ENCODE results near the gene KLF6. TPM values are rescaled to one million over a fixed set of nuclear protein-coding genes. Genes with fewer than 3 reads are reported as not detected.

KLF6 gene
- total RNA-seq, 1 donor from 2014 or later = 142 TPM

DNA sequence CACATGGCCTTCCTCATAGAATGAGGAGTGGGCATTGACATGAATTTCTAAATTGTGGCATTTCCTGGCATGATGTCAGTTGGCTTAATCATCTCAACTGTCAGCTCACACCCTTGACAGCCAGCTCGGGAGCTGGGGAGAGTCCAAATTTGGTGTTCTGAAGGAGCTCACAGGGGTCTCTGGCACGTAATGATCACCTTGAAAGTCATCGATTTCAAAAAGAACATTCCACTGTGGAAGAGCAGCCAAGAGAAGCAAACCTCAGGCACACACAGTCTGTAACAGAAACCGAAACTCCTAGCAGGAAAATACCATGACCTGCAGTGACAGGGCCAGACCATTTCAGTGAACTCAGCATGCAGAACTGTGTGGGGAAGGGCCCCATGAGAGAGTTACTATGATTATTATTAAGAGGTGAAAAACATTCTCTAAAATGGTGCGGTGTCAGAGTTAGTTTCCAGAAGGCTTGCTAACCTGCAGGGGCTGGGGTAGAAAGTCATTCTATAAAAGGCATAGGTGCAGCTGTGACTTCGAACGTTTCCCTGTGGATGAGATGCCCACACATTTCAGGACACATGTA is 26.4 kb upstream of the KLF6 start:
- DNase-seq (ENCODE audit: low read depth, low spot score) = no peak

DNA sequence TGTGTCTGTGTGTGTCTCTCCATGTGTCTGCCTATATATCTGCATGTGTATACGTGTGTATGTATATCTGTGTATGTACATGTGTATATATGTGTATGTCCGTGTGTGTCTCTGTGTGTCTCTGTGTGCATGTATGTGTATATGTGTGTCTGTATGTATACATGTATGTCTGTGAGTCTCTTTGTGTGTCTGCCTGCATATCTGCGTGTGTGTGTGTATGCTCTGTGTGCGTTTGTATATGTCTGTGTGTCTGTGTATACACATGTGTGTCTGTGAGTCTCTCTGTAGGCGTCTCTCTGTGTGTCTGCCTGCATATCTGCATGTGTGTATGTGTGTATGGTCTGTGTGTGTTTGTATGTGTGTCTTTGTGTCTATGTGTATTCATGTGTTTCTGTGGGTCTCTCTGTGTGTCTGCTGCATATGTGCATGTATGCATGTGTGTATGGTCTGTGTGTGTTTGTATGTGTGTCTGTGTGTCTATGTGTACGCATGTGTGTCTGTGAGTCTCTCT is 23.7 kb upstream of the KLF6 start:
- DNase-seq (ENCODE audit: low read depth, low spot score) = no peak

DNA sequence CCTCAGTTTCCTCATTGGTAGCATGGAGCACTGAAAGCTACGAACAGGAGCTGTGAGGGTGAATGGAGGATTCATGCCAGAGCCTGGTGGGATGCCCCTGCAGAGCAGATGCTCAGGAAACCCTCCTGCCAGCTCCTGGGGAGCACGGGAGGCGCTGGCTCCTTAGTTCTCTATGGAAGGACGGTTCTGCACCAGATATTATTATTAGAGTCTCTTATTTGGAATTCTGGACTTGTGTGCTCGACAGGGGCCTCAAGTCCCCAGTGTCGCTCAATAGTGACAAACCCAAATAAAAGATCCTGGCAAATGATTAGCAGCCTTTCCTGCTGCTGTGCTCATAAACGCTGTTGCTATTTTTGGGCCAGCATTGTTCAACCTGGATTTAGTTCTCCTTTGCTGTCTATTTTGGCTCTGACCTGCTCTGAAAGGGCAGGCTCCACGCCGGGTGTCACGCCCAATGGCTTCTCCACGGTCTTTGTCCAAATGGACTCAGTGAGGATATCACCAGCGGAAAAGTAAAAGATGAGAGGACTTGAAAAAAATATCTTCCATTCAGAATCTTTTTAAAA is 23.0 kb upstream of the KLF6 start:
- DNase-seq (ENCODE audit: low read depth, low spot score) = no peak

DNA sequence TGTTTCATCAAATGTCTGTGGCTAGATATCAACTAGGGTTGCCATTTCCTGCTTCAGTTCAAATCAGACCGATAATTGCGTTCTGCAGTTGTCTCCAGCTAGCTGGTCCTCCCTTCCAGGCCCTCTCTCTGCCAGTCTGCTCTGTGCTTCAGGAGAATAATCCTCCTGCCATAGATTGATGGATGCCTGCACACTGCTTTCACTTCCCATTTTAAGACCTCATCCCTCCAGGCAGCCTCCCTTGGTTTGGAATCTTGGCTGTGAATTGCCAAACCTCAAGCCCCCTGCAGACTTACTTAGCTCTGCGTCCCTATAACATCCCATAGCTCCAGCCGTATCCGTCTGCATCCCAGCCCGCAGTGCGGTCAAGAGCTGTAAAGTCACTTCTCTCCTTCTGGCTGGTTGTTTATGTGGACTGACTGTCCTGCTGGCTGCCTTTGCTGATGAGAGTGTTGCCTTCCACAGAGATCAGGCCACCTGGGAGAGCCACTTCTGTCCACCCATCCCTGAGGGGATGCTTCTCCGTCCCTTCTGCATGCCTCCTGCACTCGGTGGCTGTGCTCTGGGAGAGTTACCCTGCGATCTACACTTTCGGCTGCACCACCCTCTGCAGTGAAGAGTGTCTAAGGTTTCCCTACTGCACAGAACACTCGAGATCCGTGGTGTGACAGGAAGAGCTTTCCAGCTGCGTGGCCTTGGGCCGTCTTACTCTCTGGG is 22.4 kb upstream of the KLF6 start:
- DNase-seq (ENCODE audit: low read depth, low spot score) = no peak

DNA sequence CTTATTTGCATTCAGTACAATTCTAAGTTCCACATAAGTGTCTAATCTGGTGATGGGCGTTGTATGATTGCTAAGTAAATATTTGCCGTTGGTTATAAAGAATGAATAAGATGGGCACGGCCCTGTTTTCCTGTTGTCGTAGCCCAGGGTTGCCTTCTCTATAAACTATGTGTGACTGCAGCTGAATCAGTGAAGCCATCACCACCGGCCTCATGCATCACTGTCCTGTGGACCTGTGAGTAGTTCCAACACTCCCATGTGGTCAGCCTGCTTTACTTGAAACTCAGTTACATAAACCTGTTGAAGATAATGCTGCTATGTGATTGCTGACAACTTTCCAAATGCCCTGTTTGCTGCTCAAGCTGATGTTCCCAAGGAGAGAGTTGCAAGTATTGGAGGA is 21.6 kb upstream of the KLF6 start:
- DNase-seq (ENCODE audit: low read depth, low spot score) = peak; percentile 83

DNA sequence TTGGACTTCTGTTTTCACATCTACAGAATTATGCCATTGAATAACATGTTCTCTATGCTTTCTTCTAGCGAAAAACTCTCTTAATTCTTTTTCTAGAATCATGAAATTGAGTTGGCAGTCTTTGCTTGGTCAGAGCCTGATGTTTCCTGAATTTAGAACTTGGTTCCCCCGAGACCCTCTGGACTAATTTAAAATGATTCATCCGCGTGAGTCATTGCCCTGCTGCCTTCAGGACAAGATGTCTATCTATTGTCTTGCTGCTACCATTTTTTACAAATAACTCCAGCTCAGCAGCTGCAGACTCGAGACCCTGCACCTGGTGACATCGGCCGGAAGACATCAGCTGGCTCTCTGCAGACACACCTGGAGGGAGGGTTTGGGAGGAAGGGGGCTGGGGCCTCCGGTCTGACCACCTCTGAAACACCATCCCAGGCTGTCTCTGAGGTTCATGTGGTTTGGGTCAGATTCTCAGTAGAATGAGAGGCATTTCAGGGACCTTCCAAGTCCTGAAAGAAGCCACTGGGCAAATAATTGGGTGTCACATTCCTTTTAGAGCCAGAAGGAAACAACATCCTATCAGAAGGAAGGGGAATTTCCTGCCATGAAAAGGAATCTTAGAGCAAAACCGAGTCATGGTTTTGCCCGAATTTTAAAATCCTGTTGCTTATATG is 20.9 kb upstream of the KLF6 start:
- peak; percentile 81 for DNase-seq (ENCODE audit: low read depth, low spot score)

DNA sequence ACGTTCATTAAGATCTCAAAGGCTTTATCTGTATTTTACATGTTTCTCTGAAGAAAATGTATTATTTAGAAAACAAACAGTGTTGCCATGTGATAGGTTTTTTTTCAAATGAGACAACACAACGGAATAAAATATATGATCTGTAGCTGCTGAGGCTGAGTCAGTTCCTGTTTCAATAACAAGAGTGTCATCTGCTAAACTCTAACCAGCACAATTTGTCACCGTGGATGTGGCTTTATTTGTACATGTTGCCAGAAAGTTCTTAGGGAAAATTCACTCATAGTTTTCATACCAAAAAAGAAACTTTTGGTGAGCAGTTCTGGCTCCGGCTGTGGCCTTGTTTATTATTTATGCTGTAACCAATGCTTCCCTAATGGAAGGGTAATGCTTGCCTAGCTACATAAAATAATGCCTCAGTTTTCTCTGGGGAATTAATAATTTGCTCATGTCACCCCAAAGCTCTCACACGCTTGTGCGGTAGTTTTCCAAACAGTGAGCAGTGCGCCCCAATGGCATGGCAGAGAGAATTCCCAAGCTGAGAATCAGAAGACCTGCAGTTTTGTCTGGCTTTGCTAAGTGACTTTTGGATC is 20.3 kb upstream of the KLF6 start:
- peak; percentile 92 for DNase-seq (ENCODE audit: low read depth, low spot score)

DNA sequence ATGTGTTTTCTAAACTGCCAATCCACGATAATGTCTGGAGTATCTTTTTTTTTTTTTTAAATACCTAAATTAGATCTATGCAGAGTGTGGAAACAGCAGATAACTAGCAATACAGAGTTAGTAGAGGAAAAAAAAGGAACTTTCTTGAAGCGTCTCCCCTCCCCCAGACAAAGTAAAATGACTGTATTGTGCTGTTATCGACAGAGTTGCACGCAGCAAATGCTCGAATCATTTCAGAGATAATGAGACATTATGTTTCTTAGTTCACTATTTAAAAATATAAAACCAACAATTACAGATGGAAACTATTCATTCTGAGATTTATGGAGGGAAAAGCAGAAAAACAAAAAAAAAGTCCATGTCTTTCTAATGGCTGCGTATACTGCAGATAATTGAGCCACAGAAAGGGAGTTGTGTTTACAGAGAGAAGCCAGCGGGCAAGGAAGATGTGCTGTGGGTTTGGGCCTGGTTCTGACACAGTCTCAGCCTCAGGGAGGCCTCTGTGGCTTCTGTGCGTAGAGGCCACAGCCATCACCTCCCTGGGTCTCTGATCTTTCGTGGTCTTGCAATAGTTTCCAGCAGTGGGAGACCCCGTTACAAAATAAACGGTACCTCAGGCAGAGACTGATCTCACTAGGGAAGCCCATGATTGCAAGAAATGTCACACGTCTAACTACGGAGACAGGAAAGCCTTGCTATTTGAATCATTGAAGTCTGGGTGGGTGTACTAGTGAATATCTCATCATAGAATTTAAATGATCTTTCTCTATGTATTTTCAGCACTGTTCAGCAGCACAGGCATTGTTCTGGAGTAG is 19.1 kb upstream of the KLF6 start:
- DNase-seq (ENCODE audit: low read depth, low spot score) = no peak

DNA sequence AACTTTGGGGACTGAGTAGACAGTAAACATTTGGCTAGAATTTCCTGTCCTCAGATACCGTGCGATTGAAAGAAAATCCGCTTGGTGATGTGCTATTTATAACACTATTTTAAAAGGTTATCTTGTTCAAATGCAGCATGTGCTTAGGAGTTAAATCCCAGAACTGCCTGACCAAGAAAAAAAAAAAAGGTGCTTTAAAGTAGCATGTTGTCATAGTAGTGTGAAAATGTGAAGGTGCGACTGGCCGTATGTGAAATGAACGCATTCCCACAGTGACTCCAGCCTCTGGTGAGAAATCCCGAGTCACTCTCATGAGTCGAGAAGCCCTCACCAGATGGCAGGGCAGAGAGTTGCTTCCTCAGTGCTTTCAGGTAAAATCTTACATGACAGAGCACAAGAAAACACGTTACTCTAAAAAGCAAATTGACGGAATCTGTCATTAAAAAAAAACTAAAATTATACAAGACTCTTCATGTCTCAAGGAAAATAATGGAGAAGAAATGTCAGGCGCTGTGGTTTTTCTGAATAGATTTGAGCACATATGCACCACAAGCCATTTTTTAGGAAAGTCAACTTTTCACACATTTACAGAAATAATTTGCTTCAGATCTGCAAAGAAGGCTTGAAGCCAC is 18.4 kb upstream of the KLF6 start:
- DNase-seq (ENCODE audit: low read depth, low spot score) = no peak

DNA sequence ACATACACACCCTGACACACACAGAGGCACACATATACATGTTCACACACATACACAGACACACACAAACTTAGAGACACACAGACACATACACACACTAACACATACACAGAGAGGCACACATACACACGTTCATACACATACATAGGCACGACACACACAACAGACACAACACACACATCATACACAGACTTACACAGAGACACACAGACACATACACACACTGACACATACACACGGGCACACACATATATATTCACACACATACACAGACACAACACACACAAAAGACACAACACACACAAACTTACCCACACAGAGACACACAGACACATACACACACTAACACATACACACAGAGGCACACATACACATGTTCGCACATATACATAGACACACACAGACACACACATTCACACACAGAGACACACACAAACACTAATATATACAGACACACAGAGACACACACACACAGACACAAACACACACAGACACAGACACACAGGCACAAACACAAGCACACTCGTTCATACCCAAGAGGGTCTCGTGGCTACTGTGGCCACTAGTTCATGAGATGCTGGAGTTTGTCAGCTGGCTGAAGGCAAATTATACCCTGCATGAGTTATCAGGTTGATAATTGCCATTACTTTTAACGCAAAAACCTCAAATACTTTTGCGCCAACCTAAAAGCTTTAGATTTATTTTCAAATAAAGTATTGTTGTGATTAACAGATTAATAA is 17.7 kb upstream of the KLF6 start:
- DNase-seq (ENCODE audit: low read depth, low spot score) = no peak

DNA sequence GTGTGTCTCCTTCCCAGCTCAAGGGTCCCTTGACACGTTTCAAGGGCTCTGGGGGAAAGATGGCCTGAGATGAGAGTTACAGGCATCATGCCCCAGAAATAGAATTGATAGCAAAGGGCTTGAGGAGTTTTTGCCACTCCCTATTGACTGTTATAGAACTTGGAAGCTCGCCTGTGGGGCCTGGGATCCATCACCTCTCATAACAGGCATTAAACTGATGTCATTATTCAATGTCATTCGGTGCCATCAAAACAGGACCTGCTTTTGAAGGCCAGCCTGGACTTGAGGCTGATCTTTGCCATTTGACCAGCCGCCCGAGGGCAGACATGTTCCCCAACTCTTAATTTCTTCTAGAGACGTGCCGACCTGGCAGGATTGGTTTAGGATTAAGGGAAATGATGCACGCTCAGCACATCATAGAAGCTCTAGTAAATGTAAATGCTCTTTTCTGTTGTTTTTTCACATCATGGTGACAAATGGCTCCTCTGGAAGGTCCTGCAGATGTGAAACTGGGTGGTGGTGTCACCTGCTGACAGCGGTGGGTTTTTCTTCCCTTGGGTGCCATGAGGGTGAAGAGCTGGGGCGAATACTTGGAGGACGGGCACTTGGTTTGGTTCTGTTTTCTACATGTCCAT is 16.7 kb upstream of the KLF6 start:
- DNase-seq (ENCODE audit: low read depth, low spot score) = no peak

DNA sequence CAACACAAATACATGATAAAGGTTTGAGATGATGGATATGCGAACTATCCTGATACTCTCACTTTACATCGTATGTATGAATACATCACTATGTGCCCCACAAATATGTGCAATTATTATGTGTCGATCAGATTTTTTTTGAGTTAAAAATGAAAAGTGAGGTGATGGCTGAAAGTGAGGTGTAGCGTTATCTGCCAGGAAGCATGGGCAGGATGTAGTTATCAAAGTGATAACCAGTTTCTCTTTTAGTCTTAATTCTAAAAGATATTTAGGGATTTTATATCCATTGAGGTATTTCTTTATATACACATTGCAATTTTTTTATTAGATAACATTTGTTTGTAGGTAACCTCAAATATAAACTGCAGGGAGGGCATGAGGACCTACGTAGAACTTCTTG is 15.6 kb upstream of the KLF6 start:
- no peak for DNase-seq (ENCODE audit: low read depth, low spot score)

DNA sequence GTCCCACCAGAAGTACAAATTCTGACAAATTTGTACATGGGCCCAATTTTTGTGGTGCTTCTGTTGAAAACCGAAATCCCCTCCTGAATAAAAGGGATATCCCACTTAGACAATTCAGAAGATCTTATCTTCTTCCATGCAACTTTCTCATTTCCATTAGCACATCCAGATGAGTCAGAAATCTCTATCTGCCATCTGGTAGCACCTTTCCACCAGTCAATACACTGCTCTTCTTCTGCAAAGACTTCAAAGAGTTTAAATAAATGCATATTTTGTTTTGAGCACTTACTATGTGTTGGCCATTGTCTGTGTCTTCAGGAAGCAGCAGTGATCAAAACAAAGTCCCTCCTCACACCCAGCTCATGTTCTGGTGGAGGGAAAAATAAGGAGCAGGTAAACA is 12.7 kb upstream of the KLF6 start:
- DNase-seq (ENCODE audit: low read depth, low spot score) = no peak

DNA sequence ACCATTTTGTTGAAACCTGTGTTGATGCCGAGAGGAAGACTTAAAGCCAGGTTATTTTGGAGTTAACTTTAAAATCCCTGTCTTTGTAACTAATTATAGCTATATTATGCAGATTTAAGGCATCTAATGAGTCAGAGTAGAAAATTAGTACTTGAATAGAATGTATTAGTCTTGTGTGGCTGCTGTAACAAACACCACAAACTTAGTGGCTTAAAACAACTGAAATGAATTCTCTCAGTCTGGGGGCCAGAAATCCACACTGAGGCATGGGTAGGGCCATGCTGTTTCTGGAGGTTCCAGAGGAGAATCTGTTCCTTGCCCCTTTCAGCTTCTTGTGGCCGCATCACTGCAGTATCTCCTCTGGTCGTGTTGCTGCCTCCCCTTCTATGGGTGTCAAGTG is 8.5 kb upstream of the KLF6 start:
- no peak for DNase-seq (ENCODE audit: low read depth, low spot score)

DNA sequence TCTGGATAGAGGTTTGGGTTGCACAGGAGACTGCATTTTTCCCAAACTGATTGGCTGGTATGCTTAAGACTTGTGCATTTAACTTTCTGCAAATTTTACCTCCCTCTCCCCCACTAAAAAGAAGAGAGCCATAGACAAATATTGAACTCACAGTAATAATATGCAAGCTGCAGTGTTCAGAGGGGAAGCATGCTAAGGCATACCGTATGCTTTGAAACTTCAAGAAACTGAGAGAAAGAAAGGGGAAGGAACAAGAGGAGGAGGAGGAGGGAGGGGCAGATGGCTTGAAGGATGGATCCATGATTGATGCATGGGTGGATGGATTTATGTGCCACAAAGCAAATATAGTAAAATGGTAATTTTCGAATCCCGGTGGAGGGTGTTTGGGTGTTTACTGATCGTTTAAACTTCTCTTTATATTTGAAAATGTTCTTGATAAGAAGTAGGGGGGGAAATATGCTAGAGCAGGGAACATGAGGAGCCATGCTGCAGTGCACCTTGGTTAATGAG is 7.8 kb upstream of the KLF6 start:
- no peak for DNase-seq (ENCODE audit: low read depth, low spot score)

DNA sequence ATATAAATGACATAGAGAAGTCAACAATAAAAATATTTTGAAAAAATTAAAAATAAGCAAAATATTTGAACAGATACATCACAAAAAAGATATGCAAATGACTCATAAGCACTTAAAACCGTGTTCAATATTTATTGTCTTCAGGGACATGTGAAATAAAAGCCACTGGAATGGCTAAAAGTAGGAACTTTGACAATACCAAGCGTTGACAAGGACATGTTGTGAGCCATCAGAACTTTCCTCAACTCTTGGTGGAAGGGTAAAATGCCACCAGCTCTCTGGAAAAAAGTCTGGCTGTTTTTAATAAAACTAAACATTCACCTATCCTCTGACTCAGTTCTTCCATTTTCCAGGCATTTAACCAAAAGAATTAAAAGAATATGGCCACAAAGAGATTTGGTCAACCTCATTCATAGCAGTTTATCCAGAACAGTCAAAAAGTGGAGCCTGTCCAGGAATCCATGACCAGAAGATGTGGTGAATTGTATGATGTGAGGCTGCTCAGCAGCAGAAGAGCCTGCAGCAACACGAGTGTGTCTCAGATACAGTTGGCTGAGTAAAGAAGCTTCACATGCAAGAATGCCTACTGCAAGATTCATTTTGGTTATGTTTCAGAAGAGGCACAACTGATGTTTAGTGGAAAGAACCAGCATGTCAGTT is 7.1 kb upstream of the KLF6 start:
- DNase-seq (ENCODE audit: low read depth, low spot score) = no peak

DNA sequence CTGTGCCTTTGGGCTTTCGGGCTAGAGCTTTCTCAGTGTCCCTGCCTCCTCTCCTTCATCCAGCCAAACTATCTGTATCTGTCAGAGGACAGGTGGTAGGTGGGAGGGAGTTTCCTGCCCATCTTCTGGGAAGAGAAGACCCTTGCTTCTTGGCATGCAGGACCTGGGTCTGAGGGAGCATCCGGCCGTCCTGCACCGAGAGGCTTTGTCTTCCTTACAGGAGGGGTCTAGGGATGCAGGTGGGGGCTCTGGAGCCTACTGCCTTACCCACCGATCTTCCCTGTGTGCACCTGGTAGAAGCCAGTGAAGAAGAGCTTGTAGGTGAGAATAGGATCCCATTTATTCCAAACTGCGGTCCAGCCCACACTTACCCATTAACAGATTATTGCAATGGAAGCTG is 5.8 kb upstream of the KLF6 start:
- DNase-seq (ENCODE audit: low read depth, low spot score) = no peak

DNA sequence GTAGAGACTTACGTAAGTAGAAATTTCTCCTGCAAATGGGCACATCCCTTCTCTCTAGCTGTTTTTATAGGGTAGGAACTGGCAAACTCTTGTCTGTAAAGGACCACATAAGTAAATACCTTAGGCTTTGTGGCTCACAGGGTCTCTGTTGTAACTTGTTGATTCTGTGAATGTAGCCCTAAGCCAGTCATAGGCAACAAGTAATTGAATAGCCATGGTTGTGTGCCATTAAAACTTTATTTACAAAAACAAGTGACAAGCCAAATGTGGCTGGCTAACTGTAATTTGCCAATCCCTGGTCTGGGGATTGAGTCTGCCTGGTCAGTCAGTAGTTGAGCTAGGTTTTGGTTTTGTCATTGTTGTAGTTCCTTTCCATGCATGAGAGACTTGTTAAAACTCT is 5.3 kb upstream of the KLF6 start:
- no peak for DNase-seq (ENCODE audit: low read depth, low spot score)

DNA sequence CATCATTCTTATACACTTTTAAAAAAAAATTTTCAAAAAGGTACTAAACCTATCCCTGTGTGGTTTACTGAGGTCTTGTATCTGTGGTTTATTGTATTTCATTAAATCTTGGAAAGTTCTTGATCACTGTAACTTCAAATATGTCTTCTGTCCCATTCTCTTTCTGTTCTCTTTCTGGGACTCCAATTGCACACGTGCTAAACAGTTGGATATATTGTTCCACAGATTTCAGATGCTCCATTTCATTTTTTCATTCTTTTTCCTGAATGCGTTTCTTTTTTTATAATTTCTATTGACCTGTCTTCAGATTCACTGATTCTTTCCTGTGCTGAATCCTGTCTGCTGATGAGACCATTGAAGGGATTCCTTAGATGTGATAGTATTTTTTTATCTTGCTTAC is 4.6 kb upstream of the KLF6 start:
- DNase-seq (ENCODE audit: low read depth, low spot score) = no peak

Measured in pulmonary artery endothelial cell (primary cell).